HepG2 (cell line): ENCODE measurements around the gene SIK2. TPM values are rescaled to one million over a fixed set of nuclear protein-coding genes. Genes with fewer than 3 reads are reported as not detected.

Source experiments
- AGO1 ChIP-seq: fragments of 200-400 bp; formaldehyde crosslinking; IDR thresholded peaks from 2 replicates; pipeline ENCODE4 v1.6.1; 2017; ENCODE audit warnings: mild to moderate bottlenecking, low read depth, low read length, moderate library complexity; ENCODE audit not compliant: poor library complexity, severe bottlenecking
- GABPB1 ChIP-seq: IDR thresholded peaks from 2 replicates; pipeline ENCODE4 v1.6.1; 2016; ENCODE audit warnings: mild to moderate bottlenecking, missing genetic modification reagents, moderate library complexity, missing compliant biosample characterization
- JDP2 ChIP-seq: sonication (generic); formaldehyde crosslinking; IDR thresholded peaks from 2 replicates; pipeline ENCODE4 v1.8.1; 2022; ENCODE audit warnings: missing genetic modification reagents, borderline replicate concordance
- RORA ChIP-seq: sonication (generic); formaldehyde crosslinking; IDR thresholded peaks from 2 replicates; pipeline ENCODE4 v1.5.0; 2020; ENCODE audit warnings: mild to moderate bottlenecking, missing genetic modification reagents, moderate library complexity
- ZNF17 ChIP-seq: sonication (generic); formaldehyde crosslinking; IDR thresholded peaks from 2 replicates; pipeline ENCODE4 v1.5.0; 2020; ENCODE audit warnings: mild to moderate bottlenecking, missing genetic modification reagents
- ZNF235 ChIP-seq: sonication (generic); formaldehyde crosslinking; IDR thresholded peaks from 2 replicates; pipeline ENCODE4 v1.8.1; 2023; ENCODE audit warnings: mild to moderate bottlenecking, missing genetic modification reagents, borderline replicate concordance
- ZSCAN31 ChIP-seq: sonication (generic); formaldehyde crosslinking; IDR thresholded peaks from 2 replicates; pipeline ENCODE4 v1.5.0; 2020; ENCODE audit warnings: low read depth, mild to moderate bottlenecking, missing genetic modification reagents
- polyA plus RNA-seq, 8 experiments: library from polyadenylated mRNA; depleted of rRNA in 3 of 8; stranded (reverse) in 7 of 8; unstranded in 1 of 8; fragments of >200 nt; fragmentation: Illumina TruSeq in 4 of 8; extraction: Trizol in 4 of 8; gene quantifications; 2 replicates each; pipeline versions ENCODE4 v1.2.1 to v1.2.3, GENCODE V29; 2011 to 2016; ENCODE audit warnings: low read depth in 4 of 8, missing spikeins in 1 of 8, mixed read lengths in 1 of 8; ENCODE audit not compliant: insufficient read depth in 1 of 8
- total RNA-seq, 5 experiments: library from RNA; depleted of rRNA; stranded (reverse); fragments of >200 nt; fragmentation: Illumina TruSeq; extraction: Trizol; gene quantifications; 2 replicates each; pipeline ENCODE4 v1.2.3, GENCODE V29; 2016; ENCODE audit warnings: low read depth in 1 of 5
- TF ChIP-seq, protein P1 (sequence below), 2 experiments: fragments of 450-650 bp in 1 of 2; sonication (generic) in 1 of 2; formaldehyde crosslinking in 1 of 2; IDR thresholded peaks; 2 replicates each; pipeline versions ENCODE4 v1.6.1 to v1.8.0; 2016 to 2022; ENCODE audit warnings: antibody characterized with exemption in 1 of 2, mild to moderate bottlenecking in 1 of 2, missing genetic modification reagents in 1 of 2
- TF ChIP-seq, protein P2 (sequence below): IDR thresholded peaks from 2 replicates; pipeline ENCODE4 v1.6.1; 2018; ENCODE audit warnings: missing genetic modification reagents
- TF ChIP-seq, protein P3 (sequence below): sonication (generic); formaldehyde crosslinking; IDR thresholded peaks from 2 replicates; pipeline ENCODE4 v1.9.0; 2022; ENCODE audit warnings: low read depth, missing genetic modification reagents
- TF ChIP-seq, protein P4 (sequence below): IDR thresholded peaks from 2 replicates; pipeline ENCODE4 v1.6.1; 2016; ENCODE audit warnings: low read depth

The SIK2 gene
- total and polyA plus RNA-seq, 2 of the 13 experiments (the other 11 are each of a cell fraction or from before 2014, with no cell fraction given) = 8.1 to 15.4 TPM

DNA sequence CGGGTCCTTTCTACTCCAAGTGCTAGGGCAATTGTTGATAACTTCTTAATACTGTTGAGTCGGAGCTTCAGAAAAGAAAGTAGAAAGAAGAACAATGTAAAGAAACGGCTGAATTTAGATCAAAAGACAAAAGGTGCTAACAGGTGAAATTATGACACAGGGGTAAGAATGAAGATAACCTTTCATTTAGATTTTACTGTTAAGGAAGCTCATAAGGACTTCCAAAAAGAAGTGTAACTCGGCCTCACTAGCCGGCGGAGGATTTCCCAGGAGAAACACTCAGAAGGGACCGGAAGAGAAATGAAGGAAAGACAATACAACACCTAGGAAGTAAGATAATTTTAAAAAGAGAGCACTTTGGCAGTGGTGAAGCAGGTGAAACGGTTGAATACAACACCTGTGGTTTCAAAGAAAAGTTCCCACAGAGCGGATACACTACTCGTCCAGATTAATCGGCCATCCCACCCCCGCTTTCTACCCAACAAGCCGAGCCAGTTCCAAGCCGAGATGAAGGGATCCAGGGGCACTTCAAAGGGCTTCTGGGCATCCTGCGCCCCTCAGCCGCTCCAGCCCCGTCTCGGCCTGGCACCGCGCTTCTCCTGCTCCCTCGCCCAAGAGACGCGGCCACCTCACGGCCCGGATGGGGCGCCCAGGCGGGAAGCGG is 163.2 kb downstream of the SIK2 start (continued):
- TF ChIP-seq, protein P1, sequence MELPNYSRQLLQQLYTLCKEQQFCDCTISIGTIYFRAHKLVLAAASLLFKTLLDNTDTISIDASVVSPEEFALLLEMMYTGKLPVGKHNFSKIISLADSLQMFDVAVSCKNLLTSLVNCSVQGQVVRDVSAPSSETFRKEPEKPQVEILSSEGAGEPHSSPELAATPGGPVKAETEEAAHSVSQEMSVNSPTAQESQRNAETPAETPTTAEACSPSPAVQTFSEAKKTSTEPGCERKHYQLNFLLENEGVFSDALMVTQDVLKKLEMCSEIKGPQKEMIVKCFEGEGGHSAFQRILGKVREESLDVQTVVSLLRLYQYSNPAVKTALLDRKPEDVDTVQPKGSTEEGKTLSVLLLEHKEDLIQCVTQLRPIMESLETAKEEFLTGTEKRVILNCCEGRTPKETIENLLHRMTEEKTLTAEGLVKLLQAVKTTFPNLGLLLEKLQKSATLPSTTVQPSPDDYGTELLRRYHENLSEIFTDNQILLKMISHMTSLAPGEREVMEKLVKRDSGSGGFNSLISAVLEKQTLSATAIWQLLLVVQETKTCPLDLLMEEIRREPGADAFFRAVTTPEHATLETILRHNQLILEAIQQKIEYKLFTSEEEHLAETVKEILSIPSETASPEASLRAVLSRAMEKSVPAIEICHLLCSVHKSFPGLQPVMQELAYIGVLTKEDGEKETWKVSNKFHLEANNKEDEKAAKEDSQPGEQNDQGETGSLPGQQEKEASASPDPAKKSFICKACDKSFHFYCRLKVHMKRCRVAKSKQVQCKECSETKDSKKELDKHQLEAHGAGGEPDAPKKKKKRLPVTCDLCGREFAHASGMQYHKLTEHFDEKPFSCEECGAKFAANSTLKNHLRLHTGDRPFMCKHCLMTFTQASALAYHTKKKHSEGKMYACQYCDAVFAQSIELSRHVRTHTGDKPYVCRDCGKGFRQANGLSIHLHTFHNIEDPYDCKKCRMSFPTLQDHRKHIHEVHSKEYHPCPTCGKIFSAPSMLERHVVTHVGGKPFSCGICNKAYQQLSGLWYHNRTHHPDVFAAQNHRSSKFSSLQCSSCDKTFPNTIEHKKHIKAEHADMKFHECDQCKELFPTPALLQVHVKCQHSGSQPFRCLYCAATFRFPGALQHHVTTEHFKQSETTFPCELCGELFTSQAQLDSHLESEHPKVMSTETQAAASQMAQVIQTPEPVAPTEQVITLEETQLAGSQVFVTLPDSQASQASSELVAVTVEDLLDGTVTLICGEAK (IDR thresholded peaks at IDR 0.05) = no peak
- TF ChIP-seq, protein P1 (CRISPR knock-in tag; IDR thresholded peaks at IDR 0.05) = 0 out of 2 replicates have a peak, but pooled peaks have one; percentile 5
- TF ChIP-seq, protein P2, sequence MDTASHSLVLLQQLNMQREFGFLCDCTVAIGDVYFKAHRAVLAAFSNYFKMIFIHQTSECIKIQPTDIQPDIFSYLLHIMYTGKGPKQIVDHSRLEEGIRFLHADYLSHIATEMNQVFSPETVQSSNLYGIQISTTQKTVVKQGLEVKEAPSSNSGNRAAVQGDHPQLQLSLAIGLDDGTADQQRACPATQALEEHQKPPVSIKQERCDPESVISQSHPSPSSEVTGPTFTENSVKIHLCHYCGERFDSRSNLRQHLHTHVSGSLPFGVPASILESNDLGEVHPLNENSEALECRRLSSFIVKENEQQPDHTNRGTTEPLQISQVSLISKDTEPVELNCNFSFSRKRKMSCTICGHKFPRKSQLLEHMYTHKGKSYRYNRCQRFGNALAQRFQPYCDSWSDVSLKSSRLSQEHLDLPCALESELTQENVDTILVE (CRISPR knock-in tag) = no peak
- TF ChIP-seq JDP2 (CRISPR knock-in tag) (no peak), RORA (no peak), ZNF17 (CRISPR knock-in tag) (no peak), AGO1 (peak; percentile 43), GABPB1 (0 out of 2 replicates have a peak, but pooled peaks have one; percentile 62), ZNF235 (CRISPR knock-in tag) (no peak), ZSCAN31 (CRISPR knock-in tag) (0 out of 2 replicates have a peak, but pooled peaks have one; percentile 13)
- TF ChIP-seq, protein P3, sequence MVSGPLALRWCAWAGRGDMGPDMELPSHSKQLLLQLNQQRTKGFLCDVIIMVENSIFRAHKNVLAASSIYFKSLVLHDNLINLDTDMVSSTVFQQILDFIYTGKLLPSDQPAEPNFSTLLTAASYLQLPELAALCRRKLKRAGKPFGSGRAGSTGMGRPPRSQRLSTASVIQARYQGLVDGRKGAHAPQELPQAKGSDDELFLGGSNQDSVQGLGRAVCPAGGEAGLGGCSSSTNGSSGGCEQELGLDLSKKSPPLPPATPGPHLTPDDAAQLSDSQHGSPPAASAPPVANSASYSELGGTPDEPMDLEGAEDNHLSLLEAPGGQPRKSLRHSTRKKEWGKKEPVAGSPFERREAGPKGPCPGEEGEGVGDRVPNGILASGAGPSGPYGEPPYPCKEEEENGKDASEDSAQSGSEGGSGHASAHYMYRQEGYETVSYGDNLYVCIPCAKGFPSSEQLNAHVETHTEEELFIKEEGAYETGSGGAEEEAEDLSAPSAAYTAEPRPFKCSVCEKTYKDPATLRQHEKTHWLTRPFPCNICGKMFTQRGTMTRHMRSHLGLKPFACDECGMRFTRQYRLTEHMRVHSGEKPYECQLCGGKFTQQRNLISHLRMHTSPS (CRISPR knock-in tag) = 0 out of 2 replicates have a peak, but pooled peaks have one; percentile 23
- TF ChIP-seq, protein P4, sequence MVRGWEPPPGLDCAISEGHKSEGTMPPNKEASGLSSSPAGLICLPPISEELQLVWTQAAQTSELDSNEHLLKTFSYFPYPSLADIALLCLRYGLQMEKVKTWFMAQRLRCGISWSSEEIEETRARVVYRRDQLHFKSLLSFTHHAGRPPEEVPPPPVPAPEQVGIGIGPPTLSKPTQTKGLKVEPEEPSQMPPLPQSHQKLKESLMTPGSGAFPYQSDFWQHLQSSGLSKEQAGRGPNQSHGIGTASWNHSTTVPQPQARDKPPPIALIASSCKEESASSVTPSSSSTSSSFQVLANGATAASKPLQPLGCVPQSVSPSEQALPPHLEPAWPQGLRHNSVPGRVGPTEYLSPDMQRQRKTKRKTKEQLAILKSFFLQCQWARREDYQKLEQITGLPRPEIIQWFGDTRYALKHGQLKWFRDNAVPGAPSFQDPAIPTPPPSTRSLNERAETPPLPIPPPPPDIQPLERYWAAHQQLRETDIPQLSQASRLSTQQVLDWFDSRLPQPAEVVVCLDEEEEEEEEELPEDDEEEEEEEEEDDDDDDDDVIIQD (CRISPR knock-in tag) = 0 out of 2 replicates have a peak, but pooled peaks have one; percentile 9
